Choroid plexus epithelial cell (primary cell): ENCODE data around the gene C19orf38.

Source experiments
- DNase-seq: peaks from one replicate; pipeline ENCODE4 v3.0.0-alpha.2; 2010; ENCODE audit warnings: low read depth
- H3K4me3 ChIP-seq: 2 replicates; pipeline ENCODE4 v1.5.1; 2011; ENCODE audit warnings: low read depth, mild to moderate bottlenecking, control low read depth, low read length, moderate library complexity
- CTCF ChIP-seq: conservative IDR thresholded peaks from 2 replicates; pipeline ENCODE4 v1.5.1; 2011; ENCODE audit warnings: low read depth, mild to moderate bottlenecking, control low read depth, inconsistent platforms, low read length, moderate library complexity

C19orf38 gene

DNA sequence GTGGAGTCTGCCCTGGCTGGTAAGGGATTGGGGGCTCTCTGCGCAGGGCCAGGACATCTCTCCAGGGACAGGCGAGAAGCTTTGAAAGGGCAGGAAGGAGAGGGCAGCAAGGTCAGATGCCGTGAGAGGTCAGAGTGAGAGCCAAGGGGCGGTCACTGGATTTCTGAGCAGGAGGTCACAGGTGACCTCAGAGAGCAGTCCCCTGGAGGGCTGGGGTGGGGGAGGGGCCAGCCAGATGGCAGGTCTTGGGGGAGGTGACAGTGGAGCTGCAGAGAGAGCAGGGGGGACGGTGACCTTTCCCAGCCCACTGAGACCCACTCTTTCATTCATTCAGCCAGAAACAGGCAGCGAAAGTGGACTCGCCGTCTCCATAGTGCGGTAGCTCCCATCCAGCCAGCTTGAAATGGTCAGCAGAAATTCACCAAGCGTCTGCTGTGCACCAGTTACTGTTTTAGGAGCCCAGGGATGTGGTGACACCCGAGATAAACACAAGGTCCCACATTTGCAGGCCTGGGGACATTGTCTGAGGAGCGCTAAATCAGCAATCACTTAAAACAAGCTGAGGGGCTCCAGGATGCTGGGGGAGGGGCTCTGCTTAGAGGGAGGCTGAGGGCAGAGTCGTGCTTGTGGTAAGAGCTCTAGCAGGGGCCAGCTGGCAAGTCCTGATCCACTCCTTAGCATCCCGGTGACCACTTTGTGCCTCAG, 33.3 kb downstream of the C19orf38 start:
- DNase-seq = no peak

DNA sequence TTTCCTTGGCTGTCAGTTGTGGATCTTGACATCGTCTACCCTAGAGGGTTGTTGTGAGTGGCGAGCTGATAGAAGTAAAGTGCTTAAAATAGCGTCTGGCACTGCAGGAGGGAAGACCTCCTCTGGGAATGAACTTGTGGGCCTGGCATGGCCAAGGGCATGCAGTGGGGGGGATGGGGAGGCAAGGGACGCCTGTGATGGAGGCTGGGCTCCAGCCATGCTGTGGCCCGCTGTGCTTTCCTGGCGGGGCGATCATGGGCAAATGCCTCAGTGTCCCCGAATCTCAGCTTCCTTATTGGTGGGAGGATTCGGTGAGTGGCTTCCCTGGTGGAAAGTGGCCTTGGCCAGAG, 33.9 kb downstream of the C19orf38 start:
- no peak for DNase-seq
- no peak for TF ChIP-seq CTCF
- H3K4me3 ChIP-seq = no peak overlapping the region

More for the DNA sequence above, 33.3 kb downstream of the C19orf38 start:
- no peak for TF ChIP-seq CTCF
- no peak overlapping the region for H3K4me3 ChIP-seq

DNA sequence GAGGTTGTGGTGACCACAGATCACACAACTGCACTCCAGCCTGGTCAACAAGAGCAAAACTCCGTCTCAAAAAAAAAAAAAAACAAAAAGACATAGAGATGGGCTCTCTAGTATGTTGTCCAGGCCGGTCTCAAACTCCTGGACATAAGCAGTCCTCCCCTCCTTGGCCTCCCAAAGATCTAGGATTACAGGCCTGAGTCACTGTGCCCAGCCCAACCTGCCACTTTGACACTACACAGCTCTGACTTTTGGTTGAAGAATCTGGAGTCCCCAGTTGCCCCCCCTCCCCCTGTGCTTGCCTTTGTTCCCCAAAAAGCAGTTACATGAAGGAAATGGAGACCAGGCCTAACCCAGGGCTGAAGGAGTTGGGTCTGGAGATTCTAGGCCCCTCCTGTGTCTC, 36.1 kb downstream of the C19orf38 start:
- no peak for TF ChIP-seq CTCF
- DNase-seq = peak; percentile 25
- no peak overlapping the region for H3K4me3 ChIP-seq

DNA sequence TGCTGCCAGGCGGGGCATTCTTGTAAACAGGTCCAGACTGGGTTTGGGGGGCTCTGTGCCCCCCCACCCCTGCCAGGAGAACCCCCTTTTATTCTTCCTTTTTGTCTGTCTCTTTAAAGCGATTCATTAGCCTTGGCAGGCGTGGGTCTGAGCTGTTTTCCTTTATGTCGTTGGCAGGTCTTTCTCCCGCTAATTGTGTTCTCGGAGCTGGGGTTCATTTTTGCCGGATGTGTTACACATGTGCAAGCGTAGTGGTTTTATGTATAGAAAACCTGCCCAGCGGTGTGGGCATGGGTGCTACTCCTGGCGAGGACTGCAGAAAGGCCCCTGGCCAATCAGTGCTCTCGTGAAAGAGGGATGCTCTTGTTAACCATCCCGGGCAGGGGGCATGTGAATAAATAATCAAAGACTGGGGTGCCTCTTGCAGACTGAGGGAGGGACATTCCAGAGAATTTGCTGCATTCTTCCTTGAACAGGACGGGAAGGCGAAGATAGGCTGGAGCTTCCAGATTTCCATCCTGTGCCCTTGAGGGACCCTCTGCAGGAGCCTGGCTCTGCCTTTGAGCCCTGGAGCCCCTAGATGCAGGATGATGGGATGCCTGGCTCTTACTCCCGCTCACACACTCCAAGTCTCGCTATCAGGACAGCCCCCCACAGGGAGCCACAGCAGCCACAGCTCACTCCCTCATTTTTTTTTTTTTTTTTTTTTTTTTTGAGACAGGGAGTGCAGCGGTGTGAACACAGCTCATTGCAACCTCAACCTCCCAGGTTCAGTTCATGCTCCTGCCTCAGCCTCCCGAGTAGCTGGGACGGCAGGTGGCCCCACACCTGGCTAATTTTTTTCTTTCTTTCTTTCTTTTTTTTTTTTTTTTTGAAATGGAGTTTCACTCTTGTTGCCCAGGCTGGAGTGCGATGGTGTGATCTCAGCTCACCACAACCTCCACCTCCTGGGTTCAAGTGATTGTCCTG, 37.3 kb downstream of the C19orf38 start:
- no peak for TF ChIP-seq CTCF
- no peak overlapping the region for H3K4me3 ChIP-seq
- DNase-seq = peak; percentile 15

- no peak for DNase-seq
- H3K4me3 ChIP-seq = no peak overlapping the region
- no peak for TF ChIP-seq CTCF
These were observed 39.6 kb downstream of the C19orf38 start for GRCh38 chr19:10887616-10888367.

GRCh38 chr19:10888421-10888866, 40.2 kb downstream of the C19orf38 start:
- no peak overlapping the region for H3K4me3 ChIP-seq
- DNase-seq = no peak
- TF ChIP-seq CTCF = no peak
